ENCODE results near the gene PRRC2A. TPM values are rescaled to one million over a fixed set of nuclear protein-coding genes. Genes with fewer than 3 reads are reported as not detected.

PRRC2A gene
- 66.0 and 73.3 TPM in 2 replicates for total RNA-seq

DNA sequence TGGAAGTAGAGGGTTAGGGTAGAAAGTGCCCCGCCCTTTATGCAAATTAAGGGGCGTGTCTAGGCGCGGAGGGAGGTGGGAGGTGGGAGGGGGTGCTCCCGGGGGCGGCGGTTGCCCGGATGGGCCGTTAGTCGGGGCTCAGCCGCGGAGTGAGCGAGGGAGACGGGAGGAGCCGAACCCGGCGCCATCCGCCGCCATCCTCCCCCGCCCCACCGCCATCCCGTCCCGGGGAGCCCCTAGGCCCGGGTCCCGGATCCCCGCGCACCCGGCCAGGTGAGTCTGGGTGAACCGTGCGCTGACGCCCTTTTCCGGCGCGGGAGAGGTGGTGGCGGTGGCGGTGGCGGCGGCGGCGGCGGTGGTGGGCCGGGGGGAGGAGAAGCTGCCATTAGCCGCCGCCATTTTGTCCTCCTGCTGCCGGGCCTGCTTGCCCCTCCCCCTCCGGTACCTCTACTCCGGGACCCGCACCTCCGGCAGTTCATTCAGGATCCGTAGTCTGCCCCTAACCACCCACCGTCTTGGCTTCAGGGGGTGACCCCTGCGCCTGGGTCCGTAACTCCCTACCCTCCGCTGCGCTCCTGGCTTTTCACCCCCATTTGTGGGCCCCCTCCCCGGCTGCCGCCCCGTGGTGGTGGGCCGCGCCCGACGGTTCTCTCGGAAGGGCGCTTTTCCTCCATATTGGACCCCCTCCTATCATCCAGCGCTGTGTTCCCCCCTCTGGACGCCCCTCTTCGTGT, at the start of gene PRRC2A:
Gene PRRC2A (plus strand): TSS at position 130 of the 734 bp plus-strand sequence. CDS start 2,075 bp downstream, outside the sequence.

GRCh38 chr6:31572041-31572911, 48.2 kb upstream of the PRRC2A start, which contains the start of gene LTA:
TSS of gene LTA (plus strand) at chr6:31572289. CDS start at chr6:31572743, 454 bp downstream.

GRCh38 chr6:31575335-31575901, 45.1 kb upstream of the PRRC2A start, which contains the start of gene TNF:
TSS of gene TNF (plus strand) at chr6:31575565. CDS start at chr6:31575742, 177 bp downstream.

GRCh38 chr6:31582230-31582643, 38.3 kb upstream of the PRRC2A start, which contains the start of gene LTB:
TSS of gene LTB (minus strand) at chr6:31582424. CDS start at chr6:31582417, 7 bp downstream.

DNA sequence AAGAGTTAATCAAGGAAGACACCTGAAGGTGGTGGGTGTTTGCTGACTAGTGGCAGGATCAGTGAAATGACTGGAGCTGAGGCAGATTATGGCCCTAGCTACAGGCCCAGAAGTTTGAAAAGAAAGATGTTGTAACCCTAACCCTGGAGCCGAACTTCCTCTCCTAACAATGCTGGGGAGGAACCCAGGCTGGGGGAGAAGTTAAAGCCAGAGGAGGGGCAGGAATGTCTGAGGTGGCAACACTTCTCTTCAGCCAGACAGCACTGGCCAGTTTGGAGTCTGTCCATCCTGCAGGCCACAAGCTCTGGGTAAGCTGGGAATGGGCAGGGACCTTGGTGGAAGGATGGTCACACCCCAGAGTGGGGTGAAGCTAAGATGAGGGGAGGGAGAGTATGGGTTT, 34.5 kb upstream of the PRRC2A start, which contains the start of gene LST1:
Gene LST1 (plus strand): TSS at position 270 of the 400 bp plus-strand sequence. CDS start 1,023 bp downstream, outside the sequence.

GRCh38 chr6:31614684-31615578, 5.6 kb upstream of the PRRC2A start, which contains the start of gene AIF1:
TSS of gene AIF1 (plus strand) at chr6:31615234. CDS start at chr6:31615330, 96 bp downstream.

GRCh38 chr6:31655349-31656237, 35.1 kb downstream of the PRRC2A start, which contains the start of gene APOM:
TSS of gene APOM (plus strand) at chr6:31655894. CDS start at chr6:31655967, 73 bp downstream.

GRCh38 chr6:31660381-31661261, 40.1 kb downstream of the PRRC2A start, which contains the start of gene C6orf47:
TSS of gene C6orf47 (minus strand) at chr6:31660778. CDS start at chr6:31659947, 831 bp downstream.

GRCh38 chr6:31664790-31665500, 44.4 kb downstream of the PRRC2A start, which contains the start of gene GPANK1:
TSS of gene GPANK1 (minus strand) at chr6:31664997. CDS start at chr6:31664478, 519 bp downstream.

DNA sequence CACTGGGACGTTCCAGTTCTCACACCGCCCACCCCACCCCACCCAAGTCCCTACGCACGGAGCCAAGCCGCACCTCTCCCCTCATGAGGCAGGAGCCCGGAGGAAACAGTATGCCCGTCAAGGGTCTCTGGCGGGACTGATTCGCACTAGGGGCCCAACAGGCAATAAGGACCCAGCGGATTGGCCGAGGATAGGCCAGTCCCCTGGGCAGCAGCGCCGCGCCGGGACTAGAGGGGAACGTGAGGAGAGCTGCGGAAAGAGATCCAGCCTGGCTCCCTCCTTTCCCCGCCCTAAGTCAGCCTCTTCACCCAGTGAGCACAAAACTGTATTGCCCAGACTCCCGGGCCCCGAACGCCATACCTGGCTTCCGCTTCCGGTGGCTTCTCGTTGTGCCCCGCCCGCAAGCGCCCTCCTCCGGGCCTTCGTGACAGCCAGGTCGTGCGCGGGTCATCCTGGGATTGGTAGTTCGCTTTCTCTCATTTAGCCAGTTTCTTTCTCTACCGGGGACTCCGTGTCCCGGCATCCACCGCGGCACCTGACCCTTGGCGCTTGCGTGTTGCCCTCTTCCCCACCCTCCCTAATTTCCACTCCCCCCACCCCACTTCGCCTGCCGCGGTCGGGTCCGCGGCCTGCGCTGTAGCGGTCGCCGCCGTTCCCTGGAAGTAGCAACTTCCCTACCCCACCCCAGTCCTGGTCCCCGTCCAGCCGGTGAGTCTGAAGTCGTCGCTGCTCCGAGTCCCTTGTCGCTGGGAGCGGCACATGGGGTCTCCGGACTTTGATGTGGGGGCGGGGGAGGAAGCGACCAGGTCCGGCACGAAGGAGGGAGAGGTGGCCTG, 45.2 kb downstream of the PRRC2A start, which contains the start of gene CSNK2B:
Gene CSNK2B (plus strand): TSS at position 580 of the 836 bp plus-strand sequence. CDS start 752 bp downstream, outside the sequence.

DNA sequence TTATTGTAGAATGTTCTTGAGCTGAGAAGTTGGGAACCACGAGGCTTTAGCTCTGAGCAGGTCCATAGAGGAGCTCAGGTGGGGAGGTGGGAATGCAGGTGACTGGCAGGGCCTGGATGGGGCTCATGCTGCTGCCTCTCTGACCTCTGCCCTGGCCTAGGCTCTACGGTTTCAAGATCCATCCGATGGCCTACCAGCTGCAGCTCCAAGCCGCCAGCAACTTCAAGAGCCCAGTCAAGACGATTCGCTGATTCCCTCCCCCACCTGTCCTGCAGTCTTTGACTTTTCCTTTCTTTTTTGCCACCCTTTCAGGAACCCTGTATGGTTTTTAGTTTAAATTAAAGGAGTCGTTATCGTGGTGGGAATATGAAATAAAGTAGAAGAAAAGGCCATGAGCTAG, 49.2 kb downstream of the PRRC2A start, which contains the start of gene LY6G5B:
Gene LY6G5B (plus strand): TSS at position 301 of the 400 bp plus-strand sequence. CDS start 975 bp downstream, outside the sequence.

DNA sequence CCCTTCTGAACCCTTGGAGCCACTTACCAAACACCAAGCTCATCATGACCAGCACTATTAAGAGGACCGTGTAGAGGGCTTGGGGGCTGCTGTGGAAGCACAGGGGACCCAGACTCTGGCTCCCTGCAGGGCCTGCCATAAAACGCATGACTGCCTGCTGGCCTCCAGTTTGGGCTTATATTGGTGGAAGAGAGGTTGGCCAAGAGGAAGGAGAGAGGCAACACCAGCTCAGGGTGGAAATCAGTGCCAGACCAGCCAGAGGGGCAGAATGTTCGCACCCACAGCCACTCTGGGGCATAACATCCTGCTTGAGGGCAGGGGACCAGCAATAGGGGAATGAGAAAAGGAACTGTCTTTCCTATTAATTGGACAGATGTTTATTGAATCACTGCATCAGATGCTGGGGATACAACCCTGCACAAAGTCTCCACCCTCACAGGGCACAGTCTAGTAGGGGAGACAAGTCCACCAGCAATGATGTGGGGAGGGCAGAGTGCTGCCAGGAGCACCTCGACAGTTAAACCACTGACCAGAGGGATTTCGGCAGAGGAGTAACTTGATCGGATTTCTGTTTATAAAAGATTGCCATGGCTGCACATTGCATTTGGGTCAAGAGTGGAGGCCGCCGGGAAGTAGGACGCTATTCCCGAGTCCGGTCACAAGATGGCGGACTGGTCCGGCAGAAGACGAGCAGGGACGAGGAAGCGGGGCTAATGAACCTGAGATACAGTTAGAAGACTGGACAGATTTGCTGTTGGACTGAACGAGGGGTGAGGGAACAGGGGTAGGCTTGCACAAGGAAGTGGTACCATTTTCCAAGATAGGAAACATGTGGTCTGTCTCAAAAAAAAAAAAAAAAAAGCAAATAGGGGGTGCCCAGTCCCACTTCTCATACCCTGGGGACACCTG, 60.0 kb downstream of the PRRC2A start, which contains the start of gene LY6G5C:
Gene LY6G5C (minus strand): TSS at position 842 of the 909 bp plus-strand sequence. CDS start 694 bp downstream, at position 148.

Data from cardiac ventricle fibroblast (primary cell).